Adrenal gland (tissue), 12 donors: Measurements from ENCODE around the gene MAP7. TPM values are rescaled to one million over a fixed set of nuclear protein-coding genes. Genes with fewer than 3 reads are reported as not detected.
"Not testable (repeated sequence)": the region's sequence is repeated elsewhere in the genome, so short reads cannot be mapped to it uniquely, and the experiment has no call there.

ENCODE experiments used
- DNase-seq, 7 donors: peaks; one replicate each; pipeline ENCODE4 v3.0.0-alpha.2; 2019 to 2020
- H3K27ac ChIP-seq, 5 donors: fragments of 200-600 bp; sonication (generic) in 4 of 5; 1 replicate in 3 of 5; 2 replicates in 2 of 5; pipeline versions ENCODE4 v1.5.1 to v1.8.0; 2016 to 2020; ENCODE audit warnings: mild to moderate bottlenecking in 1 of 5
- H3K27me3 ChIP-seq: fragments of 200-600 bp; 2 replicates; pipeline ENCODE4 v1.8.0; 2021
- H3K36me3 ChIP-seq, 2 donors: fragments of 200-600 bp; replicated peaks in 1 of 2; 1 replicate in 1 of 2; 2 replicates in 1 of 2; pipeline versions ENCODE4 v1.5.1 to v1.8.0; 2018 to 2022
- H3K4me1 ChIP-seq, 2 donors: fragments of 200-600 bp; replicated peaks in 1 of 2; 1 replicate in 1 of 2; 2 replicates in 1 of 2; pipeline versions ENCODE4 v1.5.1 to v1.8.0; 2018 to 2021
- H3K4me3 ChIP-seq, 4 donors: fragments of 200-600 bp; sonication (generic) in 3 of 4; one replicate each; pipeline ENCODE4 v1.5.1; 2016 to 2018
- H3K9me3 ChIP-seq, 3 donors: fragments of 200-600 bp; sonication (generic) in 1 of 3; replicated peaks in 1 of 3; 1 replicate in 2 of 3; 2 replicates in 1 of 3; pipeline versions ENCODE4 v1.5.1 to v1.8.0; 2016 to 2021
- CTCF ChIP-seq, 6 experiments: fragments of 450-650 bp in 4 of 6; fragments of 200-600 bp in 2 of 6; sonication (generic) in 1 of 6; IDR thresholded peaks; 1 replicate in 5 of 6; 2 replicates in 1 of 6; pipeline versions ENCODE4 v1.5.1 to v1.8.0; 2016 to 2021; ENCODE audit warnings: antibody characterized with exemption in 6 of 6, mild to moderate bottlenecking in 2 of 6, moderate library complexity in 1 of 6
- POLR2A ChIP-seq, 2 donors: fragments of 450-650 bp; IDR thresholded peaks; one replicate each; pipeline ENCODE4 v1.6.1; 2017; ENCODE audit warnings: antibody characterized with exemption in 2 of 2, mild to moderate bottlenecking in 2 of 2, moderate library complexity in 1 of 2
- WGBS, 4 donors: extraction: QIAGEN DNeasy Blood & Tissue Kit in 2 of 4; methylation state at CpG; one replicate each; pipeline versions ENCODE4 v1.1.5 to v1.1.7; 2013 to 2017; 5-methylcytosine and 5-hydroxymethylcytosine counted together
- intact Hi-C, 2 donors: fragments of 100-400 bp; cut with DNase I; formaldehyde crosslinking; loops; one replicate each; pipeline versions ENCODE4 v1.14.1 to v1.15.0; 2022 to 2023
- polyA plus RNA-seq, 3 donors: library from polyadenylated mRNA; stranded (reverse); fragments of 200-250 nt in 2 of 3; fragments of 350-450 nt in 1 of 3; fragmentation: Illumina TruSeq in 1 of 3; extraction: RNeasy Lipid Tissue Mini Kit (QIAGEN cat#74804) in 1 of 3; gene quantifications; one replicate each; pipeline ENCODE4 v1.2.3, GENCODE V29; 2013 to 2014
- total RNA-seq, 9 donors: library from RNA; depleted of rRNA in 4 of 9; stranded (reverse); fragments of >200 nt in 4 of 9; fragments of 120-200 nt in 1 of 9; fragmentation: NEBNext Ultra II Directional in 1 of 9; extraction: Animal tissue kit (Norgen Biotek cat#: 25700) in 1 of 9; gene quantifications; one replicate each; pipeline versions ENCODE4 v1.1.0 to v1.2.4, GENCODE V29; 2013 to 2023
- donor health status: healthy with polysubstance abuse.
- donor health status: Bipolar disorder and iron deficiency.
- donor health status: DM: yes; HTN: yes; CAD: no.
- donor health status: DM: no; HTN: no; CAD: no.
- donor health status: DM: no; HTN: no; CAD: no.
- donor health status: DM: yes; HTN: yes; CAD: no.

The MAP7 gene
- total and polyA plus RNA-seq, 12 donors: 4.7 to 31.6 (median 11.3) TPM

DNA sequence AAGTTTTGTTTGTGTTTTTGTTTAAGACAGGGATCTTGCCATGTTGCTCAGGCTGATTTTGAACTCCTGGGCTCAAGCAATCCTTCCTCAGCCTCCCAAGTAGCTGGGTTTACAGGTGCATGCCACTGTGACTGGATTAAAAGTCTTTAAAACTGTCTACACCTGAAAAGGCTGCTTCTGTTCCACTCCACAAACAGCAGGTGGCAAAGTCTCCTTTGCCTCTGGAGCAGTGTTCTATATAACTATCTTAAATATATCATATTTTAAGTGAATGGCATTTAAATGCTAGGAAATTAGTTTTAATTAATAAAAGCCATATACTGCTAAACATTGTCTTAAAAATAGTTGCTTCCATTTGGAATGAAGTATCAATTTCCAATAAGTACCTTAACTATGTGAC, 171.3 kb downstream of the MAP7 start:
- Histone ChIP-seq H3K36me3 (no peaks in the 10 kb centered on the region), H3K27me3 (no peaks in the 10 kb centered on the region), H3K9me3 (no peaks in the 10 kb centered on the region), H3K4me1 (peaks cover 0 to 6% of the 10 kb centered on the region in 2 donors), H3K27ac (no peak overlapping the region), H3K4me3 (no peak overlapping the region)
- no peak for DNase-seq
- no peak for TF ChIP-seq CTCF (IDR thresholded peaks at IDR 0.05)
- no peak for TF ChIP-seq POLR2A (IDR thresholded peaks at IDR 0.05)
- intact Hi-C loops: no loop called here

GRCh38 chr6:136375836-136376235, 174.4 kb downstream of the MAP7 start:
- H3K4me3 ChIP-seq, H3K27me3 ChIP-seq, H3K4me1 ChIP-seq, intact Hi-C loops, H3K27ac ChIP-seq, H3K9me3 ChIP-seq, H3K36me3 ChIP-seq, DNase-seq: not testable (repeated sequence)
- 86 to 99% (median 95%) methylated on average over 4 of the region's 4 CpGs for WGBS, 4 donors

- intact Hi-C loops: no loop called here
- Histone ChIP-seq H3K4me1 (no peaks in the 10 kb centered on the region), H3K36me3 (no peaks in the 10 kb centered on the region), H3K27ac (no peak overlapping the region), H3K27me3 (no peaks in the 10 kb centered on the region), H3K9me3 (no peaks in the 10 kb centered on the region), H3K4me3 (no peak overlapping the region)
- WGBS, 4 donors: 45 to 68% (median 62%) methylated on average over 2 of the region's 2 CpGs
- peak in 1 of 7 donors; percentile 16 for DNase-seq
- TF ChIP-seq POLR2A (IDR thresholded peaks at IDR 0.05): no peak
- no peak for TF ChIP-seq CTCF (IDR thresholded peaks at IDR 0.05)
Measured at GRCh38 chr6:136371959-136372358, 178.3 kb downstream of the MAP7 start.

DNA sequence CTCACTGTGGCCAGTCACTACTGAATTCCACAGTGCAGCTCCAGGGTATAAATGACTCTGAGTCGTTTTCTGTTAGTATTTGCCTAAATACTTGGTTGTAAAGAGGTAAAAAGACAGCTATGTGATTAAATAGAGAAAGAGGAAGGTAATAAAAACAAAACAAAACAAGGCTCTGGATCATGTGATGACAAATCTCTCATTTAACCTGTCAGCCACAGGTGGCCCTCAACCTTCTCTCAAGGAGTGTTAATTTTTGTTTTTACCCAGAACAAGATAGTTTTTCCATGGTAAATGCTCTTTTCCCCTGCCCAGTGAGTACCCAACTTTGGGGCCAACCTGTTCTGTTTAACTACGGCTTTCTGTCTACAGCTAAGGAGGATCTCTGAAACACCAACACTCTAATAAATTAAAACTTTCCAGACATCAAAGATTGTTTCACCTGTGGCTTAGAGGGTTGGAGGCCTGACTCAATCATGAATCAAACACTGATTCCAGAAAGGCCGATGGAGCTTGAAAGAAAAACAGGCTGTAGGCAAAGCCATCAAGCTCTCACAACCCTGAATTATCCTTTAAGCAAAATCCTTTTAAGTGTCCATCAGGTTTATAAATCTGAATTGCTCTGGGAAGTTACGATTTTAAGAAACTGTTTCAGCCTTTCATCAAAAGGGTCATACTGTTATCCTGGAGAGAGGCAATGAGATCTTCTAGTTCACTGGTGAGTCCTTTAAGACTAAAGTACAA, 179.1 kb downstream of the MAP7 start:
- Histone ChIP-seq H3K27ac (no peak overlapping the region), H3K36me3 (no peaks in the 10 kb centered on the region), H3K4me3 (no peak overlapping the region), H3K4me1 (no peaks in the 10 kb centered on the region), H3K27me3 (no peaks in the 10 kb centered on the region), H3K9me3 (no peaks in the 10 kb centered on the region)
- DNase-seq: no peak
- TF ChIP-seq CTCF (IDR thresholded peaks at IDR 0.05) (no peak), POLR2A (IDR thresholded peaks at IDR 0.05) (no peak)
- intact Hi-C loops: no loop called here
- 69 to 76% (median 73%) methylated on average over 4 of the region's 4 CpGs for WGBS, 4 donors

- 72 to 79% (median 72%) methylated on average over 11 of the region's 11 CpGs for WGBS, 4 donors
- peaks cover 0 to 14% of the 10 kb centered on the region in 2 donors for H3K36me3 ChIP-seq
- DNase-seq: peak; percentile 24 to 66 (median 50)
- H3K27ac ChIP-seq: no peak overlapping the region
- no peaks in the 10 kb centered on the region for H3K4me1 ChIP-seq
- no peak for TF ChIP-seq CTCF (IDR thresholded peaks at IDR 0.05)
- no peak for TF ChIP-seq POLR2A (IDR thresholded peaks at IDR 0.05)
- H3K9me3 ChIP-seq: no peaks in the 10 kb centered on the region
- H3K27me3 ChIP-seq: no peaks in the 10 kb centered on the region
- intact Hi-C loops: no loop called here
- H3K4me3 ChIP-seq: no peak overlapping the region
Measured at GRCh38 chr6:136365776-136366354, 184.4 kb downstream of the MAP7 start.
